ENCODE data around the gene L3MBTL4.

DNA sequence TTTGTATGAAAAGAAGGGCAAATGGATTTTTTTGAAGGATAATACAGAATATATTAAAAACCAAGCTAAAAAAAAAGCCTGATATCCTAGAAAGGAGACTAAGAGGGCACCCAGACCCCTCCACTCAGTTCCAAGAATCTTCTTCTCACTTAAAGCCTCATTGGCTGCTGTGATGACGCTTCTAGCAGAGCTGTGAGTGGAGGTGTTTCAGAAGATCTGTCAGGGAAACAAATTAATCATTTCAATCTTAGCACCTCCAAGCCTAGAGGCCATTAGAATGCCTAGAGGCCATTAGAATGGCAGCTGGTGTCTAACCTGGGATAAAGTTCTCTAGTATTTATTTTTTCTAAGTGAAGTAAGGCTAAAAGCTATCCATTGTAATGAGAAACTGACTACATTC, 355.2 kb downstream of the L3MBTL4 start:
- TF ChIP-seq, protein P1, sequence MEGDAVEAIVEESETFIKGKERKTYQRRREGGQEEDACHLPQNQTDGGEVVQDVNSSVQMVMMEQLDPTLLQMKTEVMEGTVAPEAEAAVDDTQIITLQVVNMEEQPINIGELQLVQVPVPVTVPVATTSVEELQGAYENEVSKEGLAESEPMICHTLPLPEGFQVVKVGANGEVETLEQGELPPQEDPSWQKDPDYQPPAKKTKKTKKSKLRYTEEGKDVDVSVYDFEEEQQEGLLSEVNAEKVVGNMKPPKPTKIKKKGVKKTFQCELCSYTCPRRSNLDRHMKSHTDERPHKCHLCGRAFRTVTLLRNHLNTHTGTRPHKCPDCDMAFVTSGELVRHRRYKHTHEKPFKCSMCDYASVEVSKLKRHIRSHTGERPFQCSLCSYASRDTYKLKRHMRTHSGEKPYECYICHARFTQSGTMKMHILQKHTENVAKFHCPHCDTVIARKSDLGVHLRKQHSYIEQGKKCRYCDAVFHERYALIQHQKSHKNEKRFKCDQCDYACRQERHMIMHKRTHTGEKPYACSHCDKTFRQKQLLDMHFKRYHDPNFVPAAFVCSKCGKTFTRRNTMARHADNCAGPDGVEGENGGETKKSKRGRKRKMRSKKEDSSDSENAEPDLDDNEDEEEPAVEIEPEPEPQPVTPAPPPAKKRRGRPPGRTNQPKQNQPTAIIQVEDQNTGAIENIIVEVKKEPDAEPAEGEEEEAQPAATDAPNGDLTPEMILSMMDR (IDR thresholded peaks at IDR 0.05) = no peak
- no peak for TF ChIP-seq POLR2A (IDR thresholded peaks at IDR 0.05)
